Panc1 (cell line): ENCODE data around the gene TRAF2. TPM values are rescaled to one million over a fixed set of nuclear protein-coding genes. Genes with fewer than 3 reads are reported as not detected.

Source experiments
- ATAC-seq: fragments of 200-7000 bp; cut with Tn5 transposase; 2 replicates; pipeline ENCODE4 v1.9.1; 2020; ENCODE audit warnings: mild to moderate bottlenecking, moderate library complexity
- Bru-seq: library from RNA; stranded (reverse); fragments of 400-500 nt; gene quantifications from one replicate; lab custom pipeline; 2021; lab: Mats Ljungman, UMichigan
- BruChase-seq, 2 experiments: library from RNA; stranded (reverse); fragments of 400-500 nt; gene quantifications; one replicate each; lab custom pipeline; 2021; lab: Mats Ljungman, UMichigan
- BruUV-seq: library from RNA; stranded (reverse); fragments of 400-500 nt; replicated peaks from 2 replicates; lab custom pipeline; 2021; lab: Mats Ljungman, UMichigan
- CTCF ChIA-PET: fragments of 300-600 bp; sonication (Branson Sonifier 250); formaldehyde crosslinking; loops from one replicate; lab custom pipeline; 2022; ENCODE audit warnings: antibody characterized with exemption; lab: Charles Lee
- POLR2A ChIA-PET: fragments of 300-600 bp; sonication (Branson Sonifier 250); formaldehyde crosslinking; loops from one replicate; lab custom pipeline; 2022; ENCODE audit warnings: antibody characterized with exemption; lab: Charles Lee
- DNase-seq: peaks from one replicate; pipeline ENCODE4 v3.0.0-alpha.2; 2010; ENCODE audit warnings: low read depth, low spot score
- H3K27ac ChIP-seq: 2 replicates; pipeline ENCODE4 v1.5.1; 2011; ENCODE audit warnings: mild to moderate bottlenecking, low read length, inconsistent platforms
- H3K27me3 ChIP-seq: fragments of 200-500 bp; sonication (Bioruptor generic); 2 replicates; pipeline ENCODE4 v1.6.0; 2014; ENCODE audit warnings: low read length, inconsistent platforms; ENCODE audit not compliant: control insufficient read depth, insufficient read depth
- H3K36me3 ChIP-seq: fragments of 200-500 bp; sonication (Bioruptor generic); 2 replicates; pipeline ENCODE4 v1.5.1; 2014; ENCODE audit warnings: inconsistent platforms, mild to moderate bottlenecking, low read length, moderate library complexity; ENCODE audit not compliant: control insufficient read depth, insufficient read depth
- H3K4me1 ChIP-seq: 2 replicates; pipeline ENCODE4 v1.5.1; 2011; ENCODE audit warnings: inconsistent platforms, mild to moderate bottlenecking, low read length, moderate library complexity; ENCODE audit not compliant: control insufficient read depth, insufficient read depth
- H3K4me3 ChIP-seq, 2 experiments: 2 replicates each; pipeline ENCODE4 v1.5.1; 2011 to 2012; ENCODE audit warnings: low read depth in 2 of 2, low read length in 2 of 2, mild to moderate bottlenecking in 2 of 2, inconsistent platforms in 1 of 2, moderate library complexity in 1 of 2
- H3K9me3 ChIP-seq: fragments of 200-500 bp; sonication (Bioruptor generic); 2 replicates; pipeline ENCODE4 v1.5.1; 2014; ENCODE audit warnings: low read depth, mild to moderate bottlenecking, inconsistent platforms, low read length, moderate library complexity; ENCODE audit not compliant: control insufficient read depth, insufficient read depth
- CTCF ChIP-seq: fragments of 450-650 bp; IDR thresholded peaks from 2 replicates; pipeline ENCODE4 v1.5.1; 2017; ENCODE audit warnings: mild to moderate bottlenecking
- POLR2AphosphoS5 ChIP-seq: IDR thresholded peaks from 2 replicates; pipeline ENCODE4 v1.6.1; 2012; ENCODE audit warnings: mild to moderate bottlenecking, low read depth, low read length, moderate library complexity
- REST ChIP-seq, 2 experiments: IDR thresholded peaks; 2 replicates each; pipeline ENCODE4 v1.6.1; 2011 to 2012; ENCODE audit warnings: low read depth in 2 of 2, control low read depth in 1 of 2, low read length in 1 of 2, mild to moderate bottlenecking in 1 of 2, moderate library complexity in 1 of 2; ENCODE audit not compliant: insufficient read depth in 1 of 2
- SIN3A ChIP-seq: IDR thresholded peaks from 2 replicates; pipeline ENCODE4 v1.6.1; 2012; ENCODE audit warnings: low read depth, mild to moderate bottlenecking, low read length, moderate library complexity, borderline replicate concordance; ENCODE audit not compliant: insufficient read depth
- TCF7L2 ChIP-seq: IDR thresholded peaks from 2 replicates; pipeline ENCODE4 v1.6.1; 2011; ENCODE audit warnings: mild to moderate bottlenecking, low read depth, low read length, inconsistent platforms
- in situ Hi-C: cut with HindIII; loops from 2 replicates; pipeline ENCODE4 v1.10.0; 2016; ENCODE audit warnings: low sequenced_read_pairs, low pct_unique_long_range_greater_than_20kb
- intact Hi-C: fragments of 100-400 bp; cut with micrococcal nuclease; formaldehyde crosslinking; loops from one replicate; pipeline ENCODE4 v1.10.0; 2022; ENCODE audit not compliant: unreplicated experiment
- long read RNA-seq: library from polyadenylated mRNA; unstranded; transcript quantifications from one replicate; pipeline ENCODE4 v2.0.0, GENCODE V29; 2021; ENCODE audit not compliant: unreplicated experiment
- polyA plus RNA-seq: library from polyadenylated mRNA; unstranded; fragments of >200 nt; gene quantifications from one replicate; pipeline ENCODE4 v1.2.1, GENCODE V29; 2012; ENCODE audit warnings: missing spikeins; ENCODE audit not compliant: insufficient read length
- total RNA-seq: library from RNA; stranded (reverse); gene quantifications from one replicate; pipeline ENCODE4 v1.2.1, GENCODE V29; 2021; ENCODE audit not compliant: unreplicated experiment

TRAF2 gene, protein sequence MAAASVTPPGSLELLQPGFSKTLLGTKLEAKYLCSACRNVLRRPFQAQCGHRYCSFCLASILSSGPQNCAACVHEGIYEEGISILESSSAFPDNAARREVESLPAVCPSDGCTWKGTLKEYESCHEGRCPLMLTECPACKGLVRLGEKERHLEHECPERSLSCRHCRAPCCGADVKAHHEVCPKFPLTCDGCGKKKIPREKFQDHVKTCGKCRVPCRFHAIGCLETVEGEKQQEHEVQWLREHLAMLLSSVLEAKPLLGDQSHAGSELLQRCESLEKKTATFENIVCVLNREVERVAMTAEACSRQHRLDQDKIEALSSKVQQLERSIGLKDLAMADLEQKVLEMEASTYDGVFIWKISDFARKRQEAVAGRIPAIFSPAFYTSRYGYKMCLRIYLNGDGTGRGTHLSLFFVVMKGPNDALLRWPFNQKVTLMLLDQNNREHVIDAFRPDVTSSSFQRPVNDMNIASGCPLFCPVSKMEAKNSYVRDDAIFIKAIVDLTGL
- total RNA-seq (48.7 TPM), Bru-seq, nascent RNA (percentile 77 among the genes with signal in this experiment), BruChase-seq, experiment 1, labeled RNA remaining after a 2-hour chase (percentile 80 among the genes with signal in this experiment), BruChase-seq, experiment 2, labeled RNA remaining after a 6-hour chase (percentile 84 among the genes with signal in this experiment)
- 43.7 TPM for polyA plus RNA-seq
- long read RNA-seq, transcript TRAF2-201 (11 exons, 2,264 nt) = major isoform, 63 of 134 reads
- long read RNA-seq, partial matches to known transcripts = 42 of 134 reads
- long read RNA-seq, other reads (novel, unspliced or antisense) = 29 of 134 reads

GRCh38 chr9:136885950-136886578, at the start of gene TRAF2:
TSS of gene TRAF2 (plus strand) at chr9:136886516. CDS start at chr9:136898741, 12,225 bp downstream.
- TF ChIP-seq SIN3A (peak; percentile 24; the same call in 1 of the 2 replicates), CTCF (no peak), REST (IDR thresholded peaks at IDR 0.05; ENCODE audit: insufficient read depth in 1 of 2, low read depth in 2 of 2, low read length in 1 of 2) (no peak), POLR2AphosphoS5 (peak; percentile 83; the same call in 1 of the 2 replicates), TCF7L2 (peak; percentile 52; the same call in 1 of the 2 replicates)
- H3K9me3 ChIP-seq = no peaks in the 10 kb centered on the region
- in situ Hi-C loops = no loop called here
- intact Hi-C loops = no loop called here
- no TSS peak for BruUV-seq
- no peaks in the 10 kb centered on the region for H3K27me3 ChIP-seq
- no peaks in the 10 kb centered on the region; the same call in 1 of the 2 replicates for H3K36me3 ChIP-seq
- peak; percentile 89 for ATAC-seq
- H3K27ac ChIP-seq = peak within 1 kb of the TSS; percentile 86
- ChIA-PET CTCF (no interaction called here), POLR2A (interaction anchor here (0.6 kb wide), 1 partner anchor 20 kb away, joined by 4 read pairs; the partner anchor contains the start of gene EDF1)
- DNase-seq = peak; percentile 93
- peaks cover 29% of the 10 kb centered on the region for H3K4me1 ChIP-seq
- H3K4me3 ChIP-seq = peak within 1 kb of the TSS; percentile 73 to 80

DNA sequence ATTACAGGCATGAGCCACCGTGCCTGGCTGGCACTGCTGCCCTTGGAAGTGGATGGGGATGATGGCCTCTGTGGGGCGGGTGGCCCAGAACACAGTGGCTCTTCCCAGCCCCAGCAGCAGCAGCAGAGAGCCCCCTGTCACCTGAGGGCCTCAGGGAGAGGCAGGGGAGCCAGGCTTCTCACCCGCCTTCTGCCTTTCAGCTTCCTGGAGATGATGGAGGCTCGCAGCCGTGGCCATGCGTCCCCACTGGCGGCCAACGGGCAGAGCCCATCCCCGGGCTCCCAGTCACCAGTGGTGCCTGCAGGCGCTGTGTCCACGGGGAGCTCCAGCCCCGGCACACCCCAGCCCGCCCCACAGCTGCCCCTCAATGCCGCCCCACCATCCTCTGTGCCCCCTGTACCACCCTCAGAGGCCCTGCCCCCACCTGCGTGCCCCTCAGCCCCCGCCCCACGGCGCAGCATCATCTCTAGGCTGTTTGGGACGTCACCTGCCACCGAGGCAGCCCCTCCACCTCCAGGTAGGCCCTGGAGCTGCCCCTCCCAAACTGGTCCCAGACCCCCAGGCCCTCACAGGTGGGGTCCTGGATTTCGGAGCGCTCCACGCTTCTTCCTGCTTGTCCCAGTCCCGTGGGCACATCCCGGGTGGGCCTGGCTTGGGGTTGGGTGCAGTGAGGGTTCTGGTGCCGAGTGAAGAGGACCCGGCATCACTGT, 49.0 kb upstream of the TRAF2 start:
- CTCF ChIA-PET = no interaction called here
- H3K27ac ChIP-seq = no peak overlapping the region
- POLR2A ChIA-PET = no interaction called here
- peaks cover 26% of the 10 kb centered on the region for H3K4me1 ChIP-seq
- no peaks in the 10 kb centered on the region for H3K27me3 ChIP-seq
- TF ChIP-seq SIN3A (no peak), REST (IDR thresholded peaks at IDR 0.05; ENCODE audit: insufficient read depth in 1 of 2, low read depth in 2 of 2, low read length in 1 of 2) (no peak), TCF7L2 (no peak), CTCF (no peak)
- in situ Hi-C loops (no loop called here), intact Hi-C loops (no loop called here)
- DNase-seq = no peak
- no peak for ATAC-seq
- H3K36me3 ChIP-seq = no peaks in the 10 kb centered on the region
- no TSS peak for BruUV-seq
- H3K9me3 ChIP-seq = no peaks in the 10 kb centered on the region
- no peak overlapping the region for H3K4me3 ChIP-seq
